Hematopoietic multipotent progenitor cell treated with erythropoietin and hydrocortisone succinate and interleukin-3 and kit ligand, for 15 days (in vitro differentiated cells): ENCODE results near the gene EFCAB8.
"Not testable (repeated sequence)": the region's sequence is repeated elsewhere in the genome, so short reads cannot be mapped to it uniquely, and the experiment has no call there.

Experiments
- DNase-seq: peaks from one replicate; pipeline ENCODE4 v3.0.0-alpha.2; 2015; ENCODE audit warnings: low spot score

EFCAB8 gene

GRCh38 chr20:32959351-32960221, 100.9 kb downstream of the EFCAB8 start:
- DNase-seq, result no peak

GRCh38 chr20:32960222-32960518, 101.4 kb downstream of the EFCAB8 start:
- no peak for DNase-seq

GRCh38 chr20:32960849-32961731, 102.4 kb downstream of the EFCAB8 start:
- DNase-seq, result no peak

- DNase-seq, result no peak
Measured at GRCh38 chr20:32962053-32962452, 103.3 kb downstream of the EFCAB8 start.

- DNase-seq, result not testable (repeated sequence)
Measured at GRCh38 chr20:32962646-32963045, 103.9 kb downstream of the EFCAB8 start.

GRCh38 chr20:32963176-32963575, 104.5 kb downstream of the EFCAB8 start:
- no peak for DNase-seq

GRCh38 chr20:32964575-32964974, 105.9 kb downstream of the EFCAB8 start:
- no peak for DNase-seq

GRCh38 chr20:32965115-32965514, 106.4 kb downstream of the EFCAB8 start:
- DNase-seq, result no peak

- no peak for DNase-seq
Measured at GRCh38 chr20:32965581-32966373, 107.1 kb downstream of the EFCAB8 start.

GRCh38 chr20:32966382-32966781, 107.7 kb downstream of the EFCAB8 start:
- DNase-seq, result no peak

GRCh38 chr20:32966881-32967781, 108.4 kb downstream of the EFCAB8 start:
- DNase-seq, result no peak

- no peak for DNase-seq
Measured at GRCh38 chr20:32967961-32968457, 109.3 kb downstream of the EFCAB8 start.

GRCh38 chr20:32968478-32969241, 109.9 kb downstream of the EFCAB8 start:
- no peak for DNase-seq

GRCh38 chr20:32969356-32970114, 110.8 kb downstream of the EFCAB8 start:
- no peak for DNase-seq

GRCh38 chr20:32970115-32970972, 111.6 kb downstream of the EFCAB8 start:
- DNase-seq, result no peak

GRCh38 chr20:32970973-32971300, 112.2 kb downstream of the EFCAB8 start:
- DNase-seq, result no peak

- no peak for DNase-seq
Measured at GRCh38 chr20:32971703-32972161, 113.0 kb downstream of the EFCAB8 start.
